ENCODE results near the gene DFFB.
A peak's percentile ranks its signal among the peaks of the same experiment; 100 is the strongest.

DFFB gene

GRCh38 chr1:3907031-3907534 lies 49.8 kb downstream of the DFFB start:
- ChIA-PET POLR2A (no interaction called here), CTCF (interaction anchor here (0.5 to 1.2 kb wide), 3 partner anchors 16 to 344 kb away, joined by 3 read pairs; no protein-coding TSS in a partner anchor)
- no peak overlapping the region for H3K27ac ChIP-seq (ENCODE audit: extremely low read depth, low read depth, low read length)
- H3K36me3 ChIP-seq (ENCODE audit: control insufficient read depth in 2 of 2, insufficient read depth in 1 of 2, low read length in 2 of 2) = no peaks in the 10 kb centered on the region
- TF ChIP-seq ZSCAN23 (tag by site-specific recombination; IDR thresholded peaks at IDR 0.05) (no peak), KLF1 (tag by site-specific recombination; IDR thresholded peaks at IDR 0.05) (peak; percentile 97), ZBTB7A (tag by site-specific recombination; IDR thresholded peaks at IDR 0.05; ENCODE audit: low read depth) (no peak), EGR2 (tag by site-specific recombination; IDR thresholded peaks at IDR 0.05; ENCODE audit: low read depth) (peak; percentile 60; the same call in 1 of the 2 replicates), KLF9 (tag by site-specific recombination; IDR thresholded peaks at IDR 0.05; ENCODE audit: low read depth) (0 out of 2 replicates have a peak, but pooled peaks have one; percentile 13), SCRT2 (tag by site-specific recombination; IDR thresholded peaks at IDR 0.05) (peak; percentile 54), ZFHX2 (tag by site-specific recombination; conservative IDR thresholded peaks at IDR 0.05) (peak; percentile 58), ZNF792 (tag by site-specific recombination; IDR thresholded peaks at IDR 0.05) (no peak)
- H3K4me1 ChIP-seq (ENCODE audit: control insufficient read depth, insufficient read depth, low read length) = no peaks in the 10 kb centered on the region
- no peaks in the 10 kb centered on the region for H3K9me3 ChIP-seq (ENCODE audit: control insufficient read depth, insufficient read depth, low read depth, low read length)
- H3K4me3 ChIP-seq (ENCODE audit: low read depth, low read length) = no peak overlapping the region

DNA sequence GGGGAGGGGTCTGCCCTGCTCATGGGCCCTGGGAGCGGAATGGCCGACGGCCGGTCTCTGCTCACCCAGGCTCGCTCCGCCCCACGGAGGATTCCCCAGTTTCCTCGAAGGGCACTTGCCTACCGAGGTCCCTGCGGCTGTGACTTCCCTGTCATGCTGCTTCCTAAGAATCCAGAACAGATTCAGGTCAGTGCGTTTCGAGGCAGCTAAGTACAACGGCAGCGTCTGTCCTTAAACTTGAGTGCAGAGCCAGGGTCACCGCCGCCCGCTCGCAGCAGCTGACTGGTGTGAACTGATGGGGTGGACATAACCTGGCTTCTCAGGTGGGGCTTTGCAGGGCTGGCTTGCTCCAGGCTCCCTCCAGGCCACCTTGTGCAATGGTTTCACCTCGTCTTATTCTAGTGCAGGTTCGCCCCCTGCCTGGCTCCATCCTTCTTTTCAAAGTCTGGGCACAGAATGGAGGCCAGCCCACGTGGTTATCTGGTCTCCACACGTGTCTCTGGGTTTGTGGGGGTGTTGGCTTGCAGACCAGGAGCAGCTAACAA lies 50.4 kb downstream of the DFFB start:
- H3K4me1 ChIP-seq (ENCODE audit: control insufficient read depth, insufficient read depth, low read length) = no peaks in the 10 kb centered on the region
- H3K9me3 ChIP-seq (ENCODE audit: control insufficient read depth, insufficient read depth, low read depth, low read length) = no peaks in the 10 kb centered on the region
- ChIA-PET POLR2A (no interaction called here), CTCF (interaction anchor here (1.2 kb wide), 1 partner anchor 49 kb away, joined by 3 read pairs; no protein-coding TSS in a partner anchor)
- no peak overlapping the region for H3K27ac ChIP-seq (ENCODE audit: extremely low read depth, low read depth, low read length)
- no peaks in the 10 kb centered on the region for H3K36me3 ChIP-seq (ENCODE audit: control insufficient read depth in 2 of 2, insufficient read depth in 1 of 2, low read length in 2 of 2)
- no peak for TF ChIP-seq ZNF654 (tag by site-specific recombination; IDR thresholded peaks at IDR 0.05; ENCODE audit: low read depth)
- no peak for TF ChIP-seq YY2 (tag by site-specific recombination; IDR thresholded peaks at IDR 0.05)
- TF ChIP-seq, protein P1, sequence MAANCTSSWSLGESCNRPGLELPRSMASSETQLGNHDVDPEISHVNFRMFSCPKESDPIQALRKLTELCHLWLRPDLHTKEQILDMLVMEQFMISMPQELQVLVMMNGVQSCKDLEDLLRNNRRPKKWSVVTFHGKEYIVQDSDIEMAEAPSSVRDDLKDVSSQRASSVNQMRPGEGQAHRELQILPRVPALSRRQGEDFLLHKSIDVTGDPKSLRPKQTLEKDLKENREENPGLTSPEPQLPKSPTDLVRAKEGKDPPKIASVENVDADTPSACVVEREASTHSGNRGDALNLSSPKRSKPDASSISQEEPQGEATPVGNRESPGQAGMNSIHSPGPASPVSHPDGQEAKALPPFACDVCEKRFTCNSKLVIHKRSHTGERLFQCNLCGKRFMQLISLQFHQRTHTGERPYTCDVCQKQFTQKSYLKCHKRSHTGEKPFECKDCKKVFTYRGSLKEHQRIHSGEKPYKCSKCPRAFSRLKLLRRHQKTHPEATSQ (tag by site-specific recombination; IDR thresholded peaks at IDR 0.05) = no peak
- TF ChIP-seq ZNF510 (tag by site-specific recombination; IDR thresholded peaks at IDR 0.05; ENCODE audit: insufficient replicate concordance) = no peak
- TF ChIP-seq ZNF133 (tag by site-specific recombination; IDR thresholded peaks at IDR 0.05) = no peak
- no peak for TF ChIP-seq ZNF248 (tag by site-specific recombination; IDR thresholded peaks at IDR 0.05)
- no peak for TF ChIP-seq ZNF341 (tag by site-specific recombination; IDR thresholded peaks at IDR 0.05; ENCODE audit: low read depth)
- TF ChIP-seq ZNF24 (tag by site-specific recombination; IDR thresholded peaks at IDR 0.05) = no peak
- no peak for TF ChIP-seq REST (tag by site-specific recombination; IDR thresholded peaks at IDR 0.05)
- TF ChIP-seq KLF10 (tag by site-specific recombination; IDR thresholded peaks at IDR 0.05) = no peak
- no peak for TF ChIP-seq PRDM1 (tag by site-specific recombination; IDR thresholded peaks at IDR 0.05)
- no peak for TF ChIP-seq HOXC10 (CRISPR knock-in tag; IDR thresholded peaks at IDR 0.05)
- no peak overlapping the region for H3K4me3 ChIP-seq (ENCODE audit: low read depth, low read length)

Data from HEK293 (cell line).